Skeletal muscle tissue (tissue), 4 donors: ENCODE measurements around the gene ZNF689. TPM values are rescaled to one million over a fixed set of nuclear protein-coding genes. Genes with fewer than 3 reads are reported as not detected.

ENCODE experiments used
- H3K27ac ChIP-seq: one replicate; pipeline ENCODE4 v1.7.0; 2013; ENCODE audit warnings: mild to moderate bottlenecking, low read depth, low read length, inconsistent platforms
- H3K27me3 ChIP-seq, 3 donors: one replicate each; pipeline ENCODE4 v1.7.0; 2013; ENCODE audit warnings: low read length in 3 of 3; ENCODE audit not compliant: control insufficient read depth in 3 of 3, insufficient read depth in 3 of 3
- H3K36me3 ChIP-seq, 3 donors: one replicate each; pipeline ENCODE4 v1.7.0; 2013; ENCODE audit warnings: low read length in 3 of 3; ENCODE audit not compliant: control insufficient read depth in 3 of 3, insufficient read depth in 3 of 3
- H3K4me1 ChIP-seq, 3 donors: one replicate each; pipeline ENCODE4 v1.7.0; 2013; ENCODE audit warnings: low read length in 3 of 3, mild to moderate bottlenecking in 3 of 3; ENCODE audit not compliant: control insufficient read depth in 3 of 3, insufficient read depth in 3 of 3
- H3K4me3 ChIP-seq, 3 donors: one replicate each; pipeline ENCODE4 v1.7.0; 2013; ENCODE audit warnings: low read length in 3 of 3
- H3K9ac ChIP-seq, 3 donors: one replicate each; pipeline ENCODE4 v1.7.0; 2013; ENCODE audit warnings: low read length in 3 of 3, mild to moderate bottlenecking in 3 of 3, moderate library complexity in 2 of 3, low read depth in 1 of 3
- H3K9me3 ChIP-seq, 3 donors: one replicate each; pipeline ENCODE4 v1.7.0; 2013; ENCODE audit warnings: low read length in 3 of 3; ENCODE audit not compliant: control insufficient read depth in 3 of 3
- total RNA-seq: library from RNA; depleted of rRNA; stranded (reverse); fragments of >200 nt; gene quantifications from one replicate; pipeline ENCODE4 v1.2.3, GENCODE V29; 2014
- donor health status: Osteomylitis.

ZNF689 gene
- total RNA-seq, 1 donor from 2014 or later: 4.7 TPM

GRCh38 chr16:30567160-30567990 is 42.8 kb downstream of the ZNF689 start:
- Histone ChIP-seq H3K36me3 (no peaks in the 10 kb centered on the region), H3K9me3 (no peaks in the 10 kb centered on the region), H3K9ac (no peak overlapping the region), H3K27me3 (no peaks in the 10 kb centered on the region), H3K4me3 (no peak overlapping the region), H3K4me1 (peaks cover 13 to 19% (median 16%) of the 10 kb centered on the region in 3 donors), H3K27ac (no peak overlapping the region)

GRCh38 chr16:30566531-30566930 is 43.7 kb downstream of the ZNF689 start:
- no peak overlapping the region for H3K4me3 ChIP-seq
- no peak overlapping the region for H3K27ac ChIP-seq
- H3K36me3 ChIP-seq: no peaks in the 10 kb centered on the region
- no peaks in the 10 kb centered on the region for H3K27me3 ChIP-seq
- no peaks in the 10 kb centered on the region for H3K9me3 ChIP-seq
- no peak overlapping the region for H3K9ac ChIP-seq
- H3K4me1 ChIP-seq: peaks cover 9 to 15% (median 12%) of the 10 kb centered on the region in 3 donors

- Histone ChIP-seq H3K36me3 (no peaks in the 10 kb centered on the region), H3K4me3 (no peak overlapping the region), H3K4me1 (peaks cover 13 to 18% (median 14%) of the 10 kb centered on the region in 3 donors), H3K9me3 (no peaks in the 10 kb centered on the region), H3K27ac (no peak overlapping the region), H3K27me3 (peaks cover 0 to 2% (median 0%) of the 10 kb centered on the region in 3 donors), H3K9ac (no peak overlapping the region)
These were observed 44.2 kb downstream of the ZNF689 start for GRCh38 chr16:30565984-30566383.

GRCh38 chr16:30565526-30565925 is 44.7 kb downstream of the ZNF689 start:
- H3K36me3 ChIP-seq: no peaks in the 10 kb centered on the region
- no peaks in the 10 kb centered on the region for H3K9me3 ChIP-seq
- H3K27me3 ChIP-seq: peaks cover 0 to 2% (median 0%) of the 10 kb centered on the region in 3 donors
- H3K9ac ChIP-seq: no peak overlapping the region
- no peak overlapping the region for H3K4me3 ChIP-seq
- no peak overlapping the region for H3K27ac ChIP-seq
- peaks cover 10 to 16% (median 13%) of the 10 kb centered on the region in 3 donors for H3K4me1 ChIP-seq

- peaks cover 14 to 20% (median 16%) of the 10 kb centered on the region in 3 donors for H3K4me1 ChIP-seq
- H3K36me3 ChIP-seq: no peaks in the 10 kb centered on the region
- H3K27ac ChIP-seq: peak overlapping the region; percentile 56
- H3K4me3 ChIP-seq: peak overlapping the region in 2 of 3 donors; percentile 77 to 78
- H3K9me3 ChIP-seq: no peaks in the 10 kb centered on the region
- peaks cover 0 to 2% (median 0%) of the 10 kb centered on the region in 3 donors for H3K27me3 ChIP-seq
- peak overlapping the region in 1 of 3 donors; percentile 84 for H3K9ac ChIP-seq
These were observed 48.2 kb downstream of the ZNF689 start for GRCh38 chr16:30562021-30562420.

- Histone ChIP-seq H3K27me3 (peaks cover 0 to 2% (median 0%) of the 10 kb centered on the region in 3 donors), H3K9ac (peak overlapping the region; percentile 70 to 84 (median 77))
These were observed 48.9 kb downstream of the ZNF689 start for GRCh38 chr16:30561089-30561816.

GRCh38 chr16:30559690-30560089 is 50.5 kb downstream of the ZNF689 start:
- no peaks in the 10 kb centered on the region for H3K9me3 ChIP-seq
- no peak overlapping the region for H3K9ac ChIP-seq
- H3K36me3 ChIP-seq: peaks cover 2 to 9% (median 7%) of the 10 kb centered on the region in 3 donors
- peaks cover 20 to 25% (median 21%) of the 10 kb centered on the region in 3 donors for H3K4me1 ChIP-seq
- H3K27ac ChIP-seq: no peak overlapping the region
- peaks cover 0 to 2% (median 0%) of the 10 kb centered on the region in 3 donors for H3K27me3 ChIP-seq
- H3K4me3 ChIP-seq: no peak overlapping the region

More at GRCh38 chr16:30561089-30561816, 48.9 kb downstream of the ZNF689 start:
- peak overlapping the region; percentile 77 to 79 (median 78) for H3K4me3 ChIP-seq
- H3K27ac ChIP-seq: peak overlapping the region; percentile 56
- no peaks in the 10 kb centered on the region for H3K36me3 ChIP-seq
- peaks cover 16 to 22% (median 18%) of the 10 kb centered on the region in 3 donors for H3K4me1 ChIP-seq
- H3K9me3 ChIP-seq: no peaks in the 10 kb centered on the region

GRCh38 chr16:30558789-30559377 is 51.3 kb downstream of the ZNF689 start:
- Histone ChIP-seq H3K27ac (peak overlapping the region; percentile 97), H3K36me3 (peaks cover 9 to 14% (median 9%) of the 10 kb centered on the region in 3 donors), H3K27me3 (peaks cover 0 to 2% (median 0%) of the 10 kb centered on the region in 3 donors), H3K9me3 (no peaks in the 10 kb centered on the region), H3K4me1 (peaks cover 20 to 25% (median 21%) of the 10 kb centered on the region in 3 donors), H3K4me3 (peak overlapping the region; percentile 72 to 88 (median 78)), H3K9ac (peak overlapping the region; percentile 51 to 75 (median 55))

- Histone ChIP-seq H3K9me3 (no peaks in the 10 kb centered on the region), H3K27me3 (peaks cover 0 to 2% (median 0%) of the 10 kb centered on the region in 3 donors), H3K9ac (peak within 1 kb of the TSS; percentile 89 to 95 (median 94)), H3K4me3 (peak within 1 kb of the TSS; percentile 80 to 88 (median 86)), H3K27ac (peak within 1 kb of the TSS; percentile 97), H3K4me1 (peaks cover 23 to 32% (median 23%) of the 10 kb centered on the region in 3 donors), H3K36me3 (peaks cover 13 to 18% (median 13%) of the 10 kb centered on the region in 3 donors)
These were observed 52.0 kb downstream of the ZNF689 start, which contains the start of gene ZNF764 for GRCh38 chr16:30557957-30558788. Gene ZNF764 (minus strand): TSS chr16:30558374. CDS start chr16:30558182, 192 bp downstream.
